ENCODE results near the gene DCTPP1. TPM values are rescaled to one million over a fixed set of nuclear protein-coding genes. Genes with fewer than 3 reads are reported as not detected.
A peak's percentile ranks its signal among the peaks of the same experiment; 100 is the strongest.

The DCTPP1 gene
- total and polyA plus RNA-seq, 2 of the 13 experiments (the other 11 are each of a cell fraction or from before 2014, with no cell fraction given): 54.8 to 74.4 TPM

GRCh38 chr16:30429678-30430427 lies at the start of gene DCTPP1 (continued):
- TF ChIP-seq PHF21A (CRISPR knock-in tag; IDR thresholded peaks at IDR 0.05): peak; percentile 99
- peak; percentile 72; the same call in 1 of the 2 replicates for TF ChIP-seq ZSCAN22 (CRISPR knock-in tag; IDR thresholded peaks at IDR 0.05)
- peak; percentile 71 for TF ChIP-seq ZNF264 (CRISPR knock-in tag; IDR thresholded peaks at IDR 0.05)
- 0 out of 2 replicates have a peak, but pooled peaks have one; percentile 35 for TF ChIP-seq MED13 (CRISPR knock-in tag; IDR thresholded peaks at IDR 0.05)
- 0 out of 2 replicates have a peak, but pooled peaks have one; percentile 35 for TF ChIP-seq XBP1 (CRISPR knock-in tag; IDR thresholded peaks at IDR 0.05)
- peak; percentile 91; the same call in 1 of the 2 replicates for TF ChIP-seq ZNF788 (CRISPR knock-in tag; IDR thresholded peaks at IDR 0.05; ENCODE audit: borderline replicate concordance)
- peak; percentile 38; the same call in 1 of the 2 replicates for TF ChIP-seq NR1H2 (CRISPR knock-in tag; IDR thresholded peaks at IDR 0.05; ENCODE audit: borderline replicate concordance, low read depth)
- TF ChIP-seq, protein P1, sequence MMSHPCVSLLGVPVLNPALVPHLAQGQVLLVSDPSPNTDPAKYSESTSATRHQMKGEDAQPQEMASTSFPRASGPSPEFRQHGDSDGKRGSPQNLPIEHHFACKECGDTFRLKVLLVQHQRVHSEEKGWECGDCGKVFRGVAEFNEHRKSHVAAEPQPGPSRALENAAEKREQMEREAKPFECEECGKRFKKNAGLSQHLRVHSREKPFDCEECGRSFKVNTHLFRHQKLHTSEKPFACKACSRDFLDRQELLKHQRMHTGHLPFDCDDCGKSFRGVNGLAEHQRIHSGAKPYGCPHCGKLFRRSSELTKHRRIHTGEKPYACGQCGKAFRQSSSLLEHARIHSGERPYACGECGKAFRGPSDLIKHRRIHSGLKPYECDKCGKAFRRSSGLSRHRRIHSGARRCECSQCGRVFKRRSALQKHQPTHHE (CRISPR knock-in tag; IDR thresholded peaks at IDR 0.05; ENCODE audit: borderline replicate concordance): peak; percentile 96; the same call in 1 of the 2 replicates
- 0 out of 2 replicates have a peak, but pooled peaks have one; percentile 59 for TF ChIP-seq KLF9 (CRISPR knock-in tag; IDR thresholded peaks at IDR 0.05; ENCODE audit: low read depth)
- TF ChIP-seq ZNF546 (CRISPR knock-in tag; conservative IDR thresholded peaks at IDR 0.05): peak; percentile 84; the same call in 1 of the 2 replicates
- peak; percentile 63; the same call in 1 of the 2 replicates for TF ChIP-seq RXRB (CRISPR knock-in tag; IDR thresholded peaks at IDR 0.05; ENCODE audit: borderline replicate concordance)
- TF ChIP-seq ZNF10 (CRISPR knock-in tag; IDR thresholded peaks at IDR 0.05; ENCODE audit: borderline replicate concordance, low read depth): no peak
- no peak for TF ChIP-seq HDAC6 (IDR thresholded peaks at IDR 0.05; ENCODE audit: low read depth, low read length)
- TF ChIP-seq ZNF883 (CRISPR knock-in tag; IDR thresholded peaks at IDR 0.05; ENCODE audit: not compliant biosample characterization): peak; percentile 70
- TF ChIP-seq ATF7 (IDR thresholded peaks at IDR 0.05): peak; percentile 28; the same call in 1 of the 2 replicates
- TF ChIP-seq ATF7 (CRISPR knock-in tag; IDR thresholded peaks at IDR 0.05): peak; percentile 76; the same call in 1 of the 2 replicates
- peak; percentile 73 for TF ChIP-seq ZKSCAN8 (CRISPR knock-in tag; IDR thresholded peaks at IDR 0.05; ENCODE audit: borderline replicate concordance)
- TF ChIP-seq, protein P2, sequence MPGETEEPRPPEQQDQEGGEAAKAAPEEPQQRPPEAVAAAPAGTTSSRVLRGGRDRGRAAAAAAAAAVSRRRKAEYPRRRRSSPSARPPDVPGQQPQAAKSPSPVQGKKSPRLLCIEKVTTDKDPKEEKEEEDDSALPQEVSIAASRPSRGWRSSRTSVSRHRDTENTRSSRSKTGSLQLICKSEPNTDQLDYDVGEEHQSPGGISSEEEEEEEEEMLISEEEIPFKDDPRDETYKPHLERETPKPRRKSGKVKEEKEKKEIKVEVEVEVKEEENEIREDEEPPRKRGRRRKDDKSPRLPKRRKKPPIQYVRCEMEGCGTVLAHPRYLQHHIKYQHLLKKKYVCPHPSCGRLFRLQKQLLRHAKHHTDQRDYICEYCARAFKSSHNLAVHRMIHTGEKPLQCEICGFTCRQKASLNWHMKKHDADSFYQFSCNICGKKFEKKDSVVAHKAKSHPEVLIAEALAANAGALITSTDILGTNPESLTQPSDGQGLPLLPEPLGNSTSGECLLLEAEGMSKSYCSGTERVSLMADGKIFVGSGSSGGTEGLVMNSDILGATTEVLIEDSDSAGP (CRISPR knock-in tag; IDR thresholded peaks at IDR 0.05; ENCODE audit: borderline replicate concordance): peak; percentile 87; the same call in 1 of the 2 replicates
- no peak; the same call in 1 of the 2 replicates for TF ChIP-seq CC2D1A (CRISPR knock-in tag; IDR thresholded peaks at IDR 0.05)
- TF ChIP-seq, protein P3, sequence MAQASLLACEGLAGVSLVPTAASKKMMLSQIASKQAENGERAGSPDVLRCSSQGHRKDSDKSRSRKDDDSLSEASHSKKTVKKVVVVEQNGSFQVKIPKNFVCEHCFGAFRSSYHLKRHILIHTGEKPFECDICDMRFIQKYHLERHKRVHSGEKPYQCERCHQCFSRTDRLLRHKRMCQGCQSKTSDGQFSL (CRISPR knock-in tag; IDR thresholded peaks at IDR 0.05): peak; percentile 70; the same call in 1 of the 2 replicates
- peak; percentile 47; the same call in 1 of the 2 replicates for TF ChIP-seq LCORL (IDR thresholded peaks at IDR 0.05)
- peak; percentile 74; the same call in 1 of the 2 replicates for TF ChIP-seq LCORL (CRISPR knock-in tag; IDR thresholded peaks at IDR 0.05)
- TF ChIP-seq SRF (IDR thresholded peaks at IDR 0.05; ENCODE audit: low read depth, low read length): no peak
- TF ChIP-seq CHD4 (IDR thresholded peaks at IDR 0.05; ENCODE audit: borderline replicate concordance, low read length): no peak
- TF ChIP-seq TFAP4 (IDR thresholded peaks at IDR 0.05; ENCODE audit: borderline replicate concordance, low read depth): no peak
- no peak for TF ChIP-seq NPAS2 (CRISPR knock-in tag; IDR thresholded peaks at IDR 0.05; ENCODE audit: borderline replicate concordance)
- TF ChIP-seq ZNF17 (CRISPR knock-in tag; IDR thresholded peaks at IDR 0.05): no peak

Data from HepG2 (cell line).